HG03571 (cell line): ENCODE measurements around the gene PHACTR3.

Experiments
- ATAC-seq: cut with Tn5 transposase; IDR thresholded peaks from one replicate; pipeline ENCODE4 v1.9.1; 2021; ENCODE audit not compliant: unreplicated experiment

The PHACTR3 gene

GRCh38 chr20:59688999-59689398, 84.7 kb downstream of the PHACTR3 start:
- no peak for ATAC-seq

GRCh38 chr20:59690101-59690500, 85.8 kb downstream of the PHACTR3 start:
- ATAC-seq, result no peak

- no peak for ATAC-seq
These were observed 86.6 kb downstream of the PHACTR3 start for GRCh38 chr20:59690976-59691375.

- no peak for ATAC-seq
These were observed 87.8 kb downstream of the PHACTR3 start for GRCh38 chr20:59692139-59692538.

GRCh38 chr20:59693587-59693986, 89.2 kb downstream of the PHACTR3 start:
- ATAC-seq, result no peak

- no peak for ATAC-seq
These were observed 92.1 kb downstream of the PHACTR3 start for GRCh38 chr20:59696476-59696875.

- ATAC-seq, result no peak
These were observed 92.7 kb downstream of the PHACTR3 start for GRCh38 chr20:59697068-59697467.

- ATAC-seq, result no peak
These were observed 94.3 kb downstream of the PHACTR3 start for GRCh38 chr20:59698598-59698997.

- no peak for ATAC-seq
These were observed 96.9 kb downstream of the PHACTR3 start for GRCh38 chr20:59701236-59701635.

GRCh38 chr20:59703046-59703445, 98.7 kb downstream of the PHACTR3 start:
- ATAC-seq, result no peak

- ATAC-seq, result no peak
These were observed 101.5 kb downstream of the PHACTR3 start for GRCh38 chr20:59705651-59706399.

GRCh38 chr20:59706400-59706693, 102.0 kb downstream of the PHACTR3 start:
- no peak for ATAC-seq

GRCh38 chr20:59708326-59708725, 104.0 kb downstream of the PHACTR3 start:
- no peak for ATAC-seq

GRCh38 chr20:59709636-59710035, 105.3 kb downstream of the PHACTR3 start:
- no peak for ATAC-seq

- no peak for ATAC-seq
These were observed 113.7 kb downstream of the PHACTR3 start for GRCh38 chr20:59718071-59718470.

GRCh38 chr20:59718751-59719150, 114.4 kb downstream of the PHACTR3 start:
- ATAC-seq, result no peak

- no peak for ATAC-seq
These were observed 115.7 kb downstream of the PHACTR3 start for GRCh38 chr20:59720013-59720412.

- ATAC-seq, result no peak
These were observed 117.0 kb downstream of the PHACTR3 start for GRCh38 chr20:59721386-59721785.

GRCh38 chr20:59723108-59723500, 118.8 kb downstream of the PHACTR3 start:
- ATAC-seq, result no peak

GRCh38 chr20:59723607-59724456, 119.5 kb downstream of the PHACTR3 start:
- ATAC-seq, result no peak

GRCh38 chr20:59724457-59725366, 120.4 kb downstream of the PHACTR3 start:
- no peak for ATAC-seq
